ENCODE data around the gene MAB21L2. TPM values are rescaled to one million over a fixed set of nuclear protein-coding genes. Genes with fewer than 3 reads are reported as not detected.

Gene MAB21L2
- polyA plus RNA-seq, 1 donor from 2014 or later: 1.6 TPM

GRCh38 chr4:150543042-150543441 lies 38.9 kb upstream of the MAB21L2 start:
- no peak overlapping the region for H3K9ac ChIP-seq (ENCODE audit: low read length)
- no peak overlapping the region for H2AFZ ChIP-seq (ENCODE audit: low read depth, low read length)
- TF ChIP-seq REST (IDR thresholded peaks at IDR 0.05; ENCODE audit: borderline replicate concordance): no peak
- TF ChIP-seq EZH2 (IDR thresholded peaks at IDR 0.05; ENCODE audit: borderline replicate concordance, insufficient read depth, low read length, poor library complexity, severe bottlenecking): no peak
- no peak for TF ChIP-seq RAD21 (conservative IDR thresholded peaks at IDR 0.05)
- no peak for TF ChIP-seq EP300 (conservative IDR thresholded peaks at IDR 0.05; ENCODE audit: poor library complexity, severe bottlenecking)
- TF ChIP-seq SMC3 (conservative IDR thresholded peaks at IDR 0.05; ENCODE audit: poor library complexity): no peak
- no peak for TF ChIP-seq CTCF (IDR thresholded peaks at IDR 0.05; ENCODE audit: poor library complexity, severe bottlenecking)
- no peak for TF ChIP-seq POLR2AphosphoS5 (IDR thresholded peaks at IDR 0.05)
- TF ChIP-seq MXI1 (conservative IDR thresholded peaks at IDR 0.05; ENCODE audit: poor library complexity, severe bottlenecking): no peak
- no peak for TF ChIP-seq TAF1 (IDR thresholded peaks at IDR 0.05; ENCODE audit: low read depth)
- no peaks in the 10 kb centered on the region for H4K20me1 ChIP-seq (ENCODE audit: insufficient read depth)
- no peak overlapping the region for H3K4me2 ChIP-seq (ENCODE audit: low read length)
- H3K27ac ChIP-seq (ENCODE audit: low read length): no peak overlapping the region
- no peak overlapping the region for H3K4me3 ChIP-seq (ENCODE audit: low read length)
- no peaks in the 10 kb centered on the region for H3K36me3 ChIP-seq (ENCODE audit: insufficient read depth, low read length)
- no peaks in the 10 kb centered on the region for H3K9me2 ChIP-seq (ENCODE audit: insufficient read depth, low read length)
- H3K27me3 ChIP-seq (ENCODE audit: insufficient read depth, low read depth, low read length): peaks cover 93% of the 10 kb centered on the region
- H3F3A ChIP-seq (ENCODE audit: insufficient read depth, low read length, poor library complexity, severe bottlenecking): no peaks in the 10 kb centered on the region
- H3K79me2 ChIP-seq (replicated peaks; ENCODE audit: insufficient read depth, low read length): no peaks in the 10 kb centered on the region
- H3K9me3 ChIP-seq (ENCODE audit: low read length): no peaks in the 10 kb centered on the region

GRCh38 chr4:150546286-150546685 lies 35.7 kb upstream of the MAB21L2 start:
- Histone ChIP-seq H3K36me3 (ENCODE audit: insufficient read depth, low read length) (no peaks in the 10 kb centered on the region), H3K9ac (ENCODE audit: low read length) (no peak overlapping the region), H3K4me2 (ENCODE audit: low read length) (no peak overlapping the region), H3K9me2 (ENCODE audit: insufficient read depth, low read length) (no peaks in the 10 kb centered on the region), H3K79me2 (replicated peaks; ENCODE audit: insufficient read depth, low read length) (no peaks in the 10 kb centered on the region), H2AFZ (ENCODE audit: low read depth, low read length) (no peak overlapping the region), H4K20me1 (ENCODE audit: insufficient read depth) (no peaks in the 10 kb centered on the region), H3K27me3 (ENCODE audit: insufficient read depth, low read depth, low read length) (peaks cover 85% of the 10 kb centered on the region), H3K9me3 (ENCODE audit: low read length) (no peaks in the 10 kb centered on the region), H3K4me3 (ENCODE audit: low read length) (no peak overlapping the region), H3F3A (ENCODE audit: insufficient read depth, low read length, poor library complexity, severe bottlenecking) (no peaks in the 10 kb centered on the region), H3K27ac (ENCODE audit: low read length) (no peak overlapping the region)
- no peak for TF ChIP-seq SMC3 (conservative IDR thresholded peaks at IDR 0.05; ENCODE audit: poor library complexity)
- TF ChIP-seq EP300 (conservative IDR thresholded peaks at IDR 0.05; ENCODE audit: poor library complexity, severe bottlenecking): no peak

Measured in neural cell (in vitro differentiated cells).